Neuronal stem cell (in vitro differentiated cells): ENCODE results near the gene SLX4IP.

Source experiments
- DNase-seq: peaks from one replicate; pipeline ENCODE4 v3.0.0-alpha.2; 2013; ENCODE audit warnings: low spot score
- H2AFZ ChIP-seq: one replicate; pipeline ENCODE4 v1.6.1; 2013; ENCODE audit warnings: mild to moderate bottlenecking, low read length, inconsistent platforms
- H2AK5ac ChIP-seq: 2 replicates; pipeline ENCODE4 v1.6.1; 2013; ENCODE audit warnings: low read depth, mild to moderate bottlenecking, inconsistent platforms, low read length, moderate library complexity, mixed read lengths
- H2BK120ac ChIP-seq: 2 replicates; pipeline ENCODE4 v1.6.1; 2013; ENCODE audit warnings: low read depth, mild to moderate bottlenecking, inconsistent platforms, low read length, moderate library complexity, mixed read lengths
- H2BK12ac ChIP-seq: one replicate; pipeline ENCODE4 v1.6.1; 2013; ENCODE audit warnings: low read length, inconsistent platforms
- H2BK15ac ChIP-seq: 2 replicates; pipeline ENCODE4 v1.6.1; 2013; ENCODE audit warnings: mild to moderate bottlenecking, low read length, inconsistent platforms, mixed read lengths
- H2BK5ac ChIP-seq: one replicate; pipeline ENCODE4 v1.6.1; 2013; ENCODE audit warnings: inconsistent platforms, mild to moderate bottlenecking, low read length, moderate library complexity
- H3K14ac ChIP-seq: one replicate; pipeline ENCODE4 v1.6.1; 2013; ENCODE audit warnings: low read length, inconsistent platforms
- H3K18ac ChIP-seq: 2 replicates; pipeline ENCODE4 v1.6.1; 2013; ENCODE audit warnings: low read length, inconsistent platforms
- H3K23ac ChIP-seq: 2 replicates; pipeline ENCODE4 v1.6.1; 2013; ENCODE audit warnings: low read depth, mild to moderate bottlenecking, mixed read lengths, low read length, inconsistent platforms; ENCODE audit not compliant: poor library complexity
- H3K27ac ChIP-seq: replicated peaks from 3 replicates; pipeline ENCODE4 v1.5.1; 2013; ENCODE audit warnings: low read length, inconsistent platforms
- H3K27me3 ChIP-seq, 3 experiments: 2 replicates each; pipeline ENCODE4 v1.6.1; 2013; ENCODE audit warnings: low read length in 3 of 3, mild to moderate bottlenecking in 2 of 3, inconsistent platforms in 1 of 3, low read depth in 1 of 3, mixed read lengths in 1 of 3, moderate library complexity in 1 of 3; ENCODE audit not compliant: control insufficient read depth in 3 of 3, insufficient read depth in 3 of 3
- H3K36me3 ChIP-seq, 2 donors: replicated peaks in 1 of 2; 2 replicates each; pipeline ENCODE4 v1.6.1; 2013; ENCODE audit warnings: low read length in 2 of 2; ENCODE audit not compliant: control insufficient read depth in 2 of 2, insufficient read depth in 2 of 2
- H3K4ac ChIP-seq: 2 replicates; pipeline ENCODE4 v1.6.1; 2013; ENCODE audit warnings: inconsistent platforms, mild to moderate bottlenecking, low read length, moderate library complexity
- H3K4me1 ChIP-seq, 2 donors: 1 replicate in 1 of 2; 2 replicates in 1 of 2; pipeline ENCODE4 v1.6.1; 2013; ENCODE audit warnings: low read length in 2 of 2, low read depth in 1 of 2; ENCODE audit not compliant: control insufficient read depth in 2 of 2, insufficient read depth in 1 of 2
- H3K4me2 ChIP-seq: one replicate; pipeline ENCODE4 v1.6.1; 2013; ENCODE audit warnings: mild to moderate bottlenecking, low read length, inconsistent platforms; ENCODE audit not compliant: insufficient read depth, poor library complexity, severe bottlenecking
- H3K4me3 ChIP-seq, 2 donors: 2 replicates each; pipeline ENCODE4 v1.5.1; 2013; ENCODE audit warnings: low read length in 2 of 2, mild to moderate bottlenecking in 2 of 2, inconsistent platforms in 1 of 2, moderate library complexity in 1 of 2
- H3K79me1 ChIP-seq: one replicate; pipeline ENCODE4 v1.6.1; 2013; ENCODE audit warnings: low read depth, mild to moderate bottlenecking, inconsistent platforms, low read length, moderate library complexity
- H3K9ac ChIP-seq: one replicate; pipeline ENCODE4 v1.6.1; 2013; ENCODE audit warnings: mild to moderate bottlenecking, low read depth, low read length, inconsistent platforms; ENCODE audit not compliant: poor library complexity
- H3K9me3 ChIP-seq, 2 donors: replicated peaks in 1 of 2; 2 replicates each; pipeline versions ENCODE3 to v1.6.1; 2013; ENCODE audit warnings: low read length in 2 of 2, mild to moderate bottlenecking in 2 of 2, inconsistent platforms in 1 of 2, low read depth in 1 of 2, mixed read lengths in 1 of 2, moderate library complexity in 1 of 2; ENCODE audit not compliant: control insufficient read depth in 2 of 2, insufficient read depth in 1 of 2
- H4K8ac ChIP-seq: one replicate; pipeline ENCODE4 v1.6.1; 2013; ENCODE audit warnings: low read depth, mild to moderate bottlenecking, inconsistent platforms, low read length, moderate library complexity
- H4K91ac ChIP-seq: one replicate; pipeline ENCODE4 v1.6.1; 2013; ENCODE audit warnings: low read length, low read depth, mild to moderate bottlenecking, inconsistent platforms; ENCODE audit not compliant: poor library complexity
- WGBS, 2 donors: extraction: QIAGEN DNeasy Blood & Tissue Kit; methylation state at CpG; one replicate each; pipeline ENCODE4 v1.1.7; 2013; ENCODE audit warnings: missing lambda C conversion rate in 2 of 2, mixed read lengths in 1 of 2; ENCODE audit not compliant: insufficient read length in 2 of 2, insufficient replicate concordance in 1 of 2; ENCODE audit errors: extremely low coverage in 2 of 2; 5-methylcytosine and 5-hydroxymethylcytosine counted together

SLX4IP gene

DNA sequence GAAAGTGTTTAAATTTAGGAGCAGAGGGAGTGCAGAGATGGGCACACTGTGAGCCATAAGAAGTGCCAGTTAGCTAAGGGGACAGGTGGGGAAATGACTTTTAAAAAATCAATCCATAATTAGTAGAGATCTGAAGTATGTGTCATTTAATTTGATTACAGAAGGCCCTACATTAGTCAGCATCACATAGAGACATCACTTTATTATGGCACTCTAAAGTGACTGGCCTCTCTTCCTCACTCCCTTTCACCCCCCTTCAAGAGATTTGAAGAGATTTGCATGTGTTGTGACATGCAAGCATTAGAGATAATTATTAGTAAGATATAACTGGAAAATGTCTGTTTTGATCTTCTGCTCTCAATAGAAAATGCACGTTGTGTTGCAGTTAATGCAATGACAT lies 86.7 kb downstream of the SLX4IP start:
- Histone ChIP-seq H3K27me3 (no peaks in the 10 kb centered on the region), H3K36me3 (no peaks in the 10 kb centered on the region), H2BK12ac (no peak overlapping the region), H2BK5ac (no peak overlapping the region), H2BK15ac (no peak overlapping the region), H2BK120ac (no peak overlapping the region), H4K8ac (no peak overlapping the region), H3K9me3 (peaks cover 0 to 16% of the 10 kb centered on the region in 2 donors), H3K4me2 (no peak overlapping the region), H2AFZ (no peak overlapping the region), H3K9ac (no peak overlapping the region), H3K23ac (no peak overlapping the region), H3K4me3 (no peak overlapping the region), H3K4me1 (peaks cover 22 to 24% of the 10 kb centered on the region in 2 donors), H3K18ac (no peak overlapping the region), H3K14ac (no peak overlapping the region), H4K91ac (no peak overlapping the region), H3K27ac (no peak overlapping the region), H2AK5ac (no peak overlapping the region), H3K79me1 (no peaks in the 10 kb centered on the region), H3K4ac (no peak overlapping the region)
- DNase-seq, result no peak
- WGBS, 2 donors, result no CpG with 5 or more reads among the region's 1 CpG

DNA sequence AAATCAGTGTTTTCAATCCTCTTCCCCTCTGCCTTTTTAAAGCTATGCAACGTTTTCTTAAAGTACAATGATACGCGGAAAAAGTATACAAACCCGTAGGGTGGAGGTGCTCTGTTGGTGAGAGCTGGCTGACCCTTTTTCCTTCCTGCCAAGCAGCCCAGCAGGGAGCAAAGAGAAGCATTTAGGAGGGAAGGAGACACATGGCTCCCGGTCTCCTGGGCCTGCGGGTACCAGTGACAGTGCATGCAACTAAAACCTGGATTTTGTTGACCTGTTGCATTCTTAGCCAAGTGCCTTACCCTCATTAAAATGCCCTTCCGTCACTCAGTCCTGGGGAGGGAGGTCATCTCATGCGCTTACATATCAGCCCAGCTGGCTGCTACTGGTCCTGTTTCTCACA lies 87.2 kb downstream of the SLX4IP start:
- Histone ChIP-seq H2BK120ac (no peak overlapping the region), H3K27ac (no peak overlapping the region), H3K4me3 (no peak overlapping the region), H3K4me1 (peaks cover 22 to 24% of the 10 kb centered on the region in 2 donors), H2BK15ac (peak overlapping the region; percentile 17), H3K14ac (no peak overlapping the region), H3K18ac (peak overlapping the region; percentile 66), H2AFZ (no peak overlapping the region), H3K4ac (no peak overlapping the region), H3K27me3 (no peaks in the 10 kb centered on the region), H2AK5ac (peak overlapping the region; percentile 10), H2BK5ac (no peak overlapping the region), H3K79me1 (no peaks in the 10 kb centered on the region), H3K23ac (no peak overlapping the region), H2BK12ac (no peak overlapping the region), H4K91ac (no peak overlapping the region), H3K9me3 (peaks cover 0 to 16% of the 10 kb centered on the region in 2 donors), H3K36me3 (no peaks in the 10 kb centered on the region), H4K8ac (no peak overlapping the region), H3K4me2 (no peak overlapping the region), H3K9ac (no peak overlapping the region)
- no CpG with 5 or more reads among the region's 8 CpGs for WGBS, 2 donors
- DNase-seq, result no peak

DNA sequence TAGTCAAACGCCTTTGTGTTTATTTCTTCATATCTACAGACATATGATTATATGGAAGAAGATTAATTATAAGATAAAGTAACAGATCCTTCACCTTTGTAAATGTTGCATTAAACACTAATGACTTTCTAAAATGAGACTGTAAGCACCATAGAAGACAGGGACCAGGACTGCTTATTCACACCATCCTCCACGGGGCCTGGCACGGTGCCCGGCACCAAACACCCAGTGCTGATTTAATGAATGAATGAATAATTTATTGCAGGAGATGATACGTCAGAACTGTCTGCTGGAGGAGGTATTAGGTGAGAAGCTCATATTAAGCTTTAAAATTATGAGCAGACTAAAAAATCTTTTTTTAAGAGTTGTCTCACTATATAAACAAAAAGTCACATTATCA lies 88.3 kb downstream of the SLX4IP start:
- Histone ChIP-seq H3K36me3 (no peaks in the 10 kb centered on the region), H3K27ac (no peak overlapping the region), H2BK5ac (no peak overlapping the region), H3K79me1 (no peaks in the 10 kb centered on the region), H3K18ac (no peak overlapping the region), H3K4me2 (no peak overlapping the region), H3K14ac (no peak overlapping the region), H3K9ac (no peak overlapping the region), H2AFZ (no peak overlapping the region), H2AK5ac (no peak overlapping the region), H4K91ac (no peak overlapping the region), H2BK12ac (no peak overlapping the region), H3K27me3 (no peaks in the 10 kb centered on the region), H3K4me1 (peaks cover 22 to 24% of the 10 kb centered on the region in 2 donors), H3K4ac (no peak overlapping the region), H3K9me3 (peaks cover 0 to 16% of the 10 kb centered on the region in 2 donors), H2BK120ac (no peak overlapping the region), H3K4me3 (no peak overlapping the region), H2BK15ac (no peak overlapping the region), H3K23ac (no peak overlapping the region), H4K8ac (no peak overlapping the region)
- no peak for DNase-seq
- WGBS, 2 donors, result no CpG with 5 or more reads among the region's 5 CpGs

DNA sequence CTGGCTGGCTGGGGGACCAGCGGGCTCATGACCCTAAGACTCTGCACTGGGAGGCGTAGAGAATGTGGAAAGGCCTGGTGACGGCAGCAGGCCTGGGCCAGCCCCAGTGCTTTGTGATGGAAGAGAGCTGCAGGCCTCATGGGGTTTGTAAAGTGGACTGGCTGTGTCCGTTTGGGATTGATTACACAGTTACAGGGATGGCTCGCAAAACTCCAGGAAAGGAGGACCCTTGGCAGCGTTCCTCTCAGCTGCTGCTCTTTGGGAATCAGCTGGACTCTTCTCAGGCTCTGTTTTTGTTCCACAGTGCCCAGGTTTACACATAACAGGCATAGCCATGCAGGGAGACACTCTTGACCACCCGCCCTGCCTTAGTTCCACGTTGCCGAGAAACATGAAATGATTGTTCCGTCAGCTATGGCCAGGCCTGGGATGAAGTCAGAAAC lies 89.0 kb downstream of the SLX4IP start:
- no peaks in the 10 kb centered on the region for H3K79me1 ChIP-seq
- no peak overlapping the region for H2AK5ac ChIP-seq
- H4K91ac ChIP-seq, result no peak overlapping the region
- H4K8ac ChIP-seq, result no peak overlapping the region
- H3K23ac ChIP-seq, result no peak overlapping the region
- H3K18ac ChIP-seq, result peak overlapping the region; percentile 0
- no peak overlapping the region for H2BK12ac ChIP-seq
- H3K14ac ChIP-seq, result no peak overlapping the region
- H2AFZ ChIP-seq, result peak overlapping the region; percentile 42
- no peak overlapping the region for H2BK120ac ChIP-seq
- no peaks in the 10 kb centered on the region for H3K27me3 ChIP-seq
- H3K4me1 ChIP-seq, result peaks cover 22 to 24% of the 10 kb centered on the region in 2 donors
- H3K4me2 ChIP-seq, result no peak overlapping the region
- no peak overlapping the region for H3K9ac ChIP-seq
- H3K36me3 ChIP-seq, result no peaks in the 10 kb centered on the region
- DNase-seq, result no peak
- H2BK5ac ChIP-seq, result no peak overlapping the region
- peak overlapping the region; percentile 28 for H2BK15ac ChIP-seq
- H3K4me3 ChIP-seq, result peak overlapping the region in 1 of 2 donors; percentile 27
- no CpG with 5 or more reads among the region's 10 CpGs for WGBS, 2 donors
- peak overlapping the region; percentile 11 for H3K27ac ChIP-seq
- H3K4ac ChIP-seq, result no peak overlapping the region
- H3K9me3 ChIP-seq, result peaks cover 0 to 16% of the 10 kb centered on the region in 2 donors
